GM21825 (cell line): ENCODE results near the gene LYPLA2.
"Not testable (repeated sequence)": the region's sequence is repeated elsewhere in the genome, so short reads cannot be mapped to it uniquely, and the experiment has no call there.

Experiments used
- ATAC-seq: cut with Tn5 transposase; IDR thresholded peaks from one replicate; pipeline ENCODE4 v1.9.1; 2021; ENCODE audit warnings: mild to moderate bottlenecking, moderate library complexity; ENCODE audit not compliant: unreplicated experiment

The LYPLA2 gene

GRCh38 chr1:23799570-23800399 lies 8.8 kb downstream of the LYPLA2 start:
- no peak for ATAC-seq

GRCh38 chr1:23800400-23801337 lies 9.7 kb downstream of the LYPLA2 start, which contains the start of gene GALE:
TSS of gene GALE (minus strand) at chr1:23800754. CDS start at chr1:23799007, 1,747 bp downstream.
- peak; percentile 71 for ATAC-seq

GRCh38 chr1:23801338-23801748 lies 10.4 kb downstream of the LYPLA2 start:
- no peak for ATAC-seq

GRCh38 chr1:23801876-23802275 lies 10.9 kb downstream of the LYPLA2 start:
- no peak for ATAC-seq

- not testable (repeated sequence) for ATAC-seq
Observed at GRCh38 chr1:23802809-23803342, 11.9 kb downstream of the LYPLA2 start.

- ATAC-seq, result no peak
Observed at GRCh38 chr1:23803674-23804073, 12.7 kb downstream of the LYPLA2 start.

- ATAC-seq, result no peak
Observed at GRCh38 chr1:23804183-23804835, 13.4 kb downstream of the LYPLA2 start.

GRCh38 chr1:23805025-23805424 lies 14.1 kb downstream of the LYPLA2 start:
- no peak for ATAC-seq

GRCh38 chr1:23806280-23806679 lies 15.3 kb downstream of the LYPLA2 start:
- no peak for ATAC-seq

GRCh38 chr1:23807453-23807852 lies 16.5 kb downstream of the LYPLA2 start:
- ATAC-seq, result no peak

GRCh38 chr1:23809751-23810171 lies 18.8 kb downstream of the LYPLA2 start:
- peak; percentile 56 for ATAC-seq

- ATAC-seq, result no peak
Observed at GRCh38 chr1:23810818-23811540, 20.0 kb downstream of the LYPLA2 start.

- ATAC-seq, result no peak
Observed at GRCh38 chr1:23814016-23814415, 23.1 kb downstream of the LYPLA2 start.

GRCh38 chr1:23816361-23816760 lies 25.4 kb downstream of the LYPLA2 start:
- ATAC-seq, result no peak

- ATAC-seq, result no peak
Observed at GRCh38 chr1:23816906-23817305, 26.0 kb downstream of the LYPLA2 start.

GRCh38 chr1:23817633-23818032 lies 26.7 kb downstream of the LYPLA2 start:
- ATAC-seq, result no peak

- ATAC-seq, result no peak
Observed at GRCh38 chr1:23823767-23824166, 32.8 kb downstream of the LYPLA2 start.

GRCh38 chr1:23824711-23825075 lies 33.7 kb downstream of the LYPLA2 start:
- no peak for ATAC-seq

GRCh38 chr1:23825076-23825761 lies 34.3 kb downstream of the LYPLA2 start, which contains the start of gene HMGCL:
TSS of gene HMGCL (minus strand) at chr1:23825429. CDS start at chr1:23825415, 14 bp downstream.
- ATAC-seq, result peak; percentile 80
